NCI-H1105 treated with DMSO at 0.1 percent for 48 hours (cell line): ENCODE data around the gene MARVELD2.
"Not testable (repeated sequence)": the region's sequence is repeated elsewhere in the genome, so short reads cannot be mapped to it uniquely, and the experiment has no call there.

Experiments used
- DNase-seq: peaks from one replicate; lab custom pipeline; 2025; lab: John Stamatoyannopoulos, UW

MARVELD2 gene

DNA sequence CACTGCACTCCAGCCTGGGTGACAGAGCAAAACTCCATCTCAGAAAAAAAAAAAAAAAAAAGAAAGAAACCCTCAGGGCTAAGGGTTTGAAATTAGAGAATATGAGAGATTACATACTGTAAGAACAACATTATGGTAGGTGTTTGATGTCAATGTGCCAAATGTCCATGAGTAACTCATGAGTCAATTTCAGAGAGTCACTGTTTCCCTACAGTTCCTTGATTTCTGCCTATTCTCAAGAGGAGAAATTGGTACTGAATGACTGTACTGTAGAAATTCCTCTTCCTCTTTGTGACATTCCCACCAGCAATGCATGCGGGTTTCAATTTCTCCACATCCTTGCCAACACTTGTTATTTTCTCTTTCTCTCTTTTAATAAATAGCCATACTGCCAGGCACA is 35.2 kb downstream of the MARVELD2 start:
- no peak for DNase-seq

DNA sequence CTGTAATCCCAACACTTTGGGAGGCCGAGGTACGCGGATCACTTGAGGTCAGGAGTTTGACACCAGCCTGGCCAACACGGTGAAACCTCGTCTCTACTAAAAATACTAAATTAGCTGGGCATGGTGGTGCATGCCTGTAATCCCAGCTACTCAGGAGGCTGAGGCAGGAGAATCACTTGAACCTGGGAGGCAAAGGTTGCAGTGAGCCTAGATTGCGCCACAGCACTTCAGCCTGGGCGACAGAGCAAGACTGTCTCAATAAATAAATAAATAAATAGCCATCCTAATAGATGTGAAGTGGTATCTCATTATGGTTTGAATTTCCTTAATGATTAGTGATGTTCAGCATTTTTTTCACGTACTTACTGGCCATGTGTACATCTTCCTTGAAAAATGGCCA is 35.6 kb downstream of the MARVELD2 start:
- not testable (repeated sequence) for DNase-seq

DNA sequence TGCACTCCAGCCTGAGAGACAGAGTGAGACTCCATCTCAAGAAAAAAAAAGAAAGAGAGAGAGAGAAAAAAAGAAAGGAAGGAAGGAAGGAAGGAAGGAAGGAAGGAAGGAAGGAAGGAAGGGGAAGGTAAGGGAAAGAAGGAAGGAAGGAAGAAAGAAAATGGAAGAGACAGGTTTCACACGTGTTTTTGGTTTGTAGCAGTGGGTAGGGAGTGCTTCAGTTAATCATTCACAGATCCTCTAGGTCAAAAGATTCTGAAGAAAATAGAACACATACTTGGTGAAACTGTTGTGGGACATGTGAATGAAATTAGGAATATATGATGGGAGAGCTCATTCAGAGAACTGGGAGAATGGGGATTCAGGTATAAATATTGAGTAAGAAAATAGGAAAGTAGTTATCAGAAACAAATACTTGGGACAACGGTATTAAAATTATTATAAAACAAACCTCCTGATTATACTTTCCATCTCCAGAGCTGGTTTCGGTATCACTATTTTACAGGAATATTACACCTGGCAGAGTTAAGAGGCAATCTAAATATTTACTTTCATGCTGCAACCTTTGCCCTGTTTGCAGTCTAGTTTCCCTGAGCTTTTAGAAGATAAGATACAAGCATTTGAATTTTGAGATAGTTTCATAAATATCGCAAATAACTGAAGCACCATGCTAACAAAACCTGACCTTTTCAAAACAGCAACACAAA is 37.2 kb downstream of the MARVELD2 start:
- DNase-seq: no peak

DNA sequence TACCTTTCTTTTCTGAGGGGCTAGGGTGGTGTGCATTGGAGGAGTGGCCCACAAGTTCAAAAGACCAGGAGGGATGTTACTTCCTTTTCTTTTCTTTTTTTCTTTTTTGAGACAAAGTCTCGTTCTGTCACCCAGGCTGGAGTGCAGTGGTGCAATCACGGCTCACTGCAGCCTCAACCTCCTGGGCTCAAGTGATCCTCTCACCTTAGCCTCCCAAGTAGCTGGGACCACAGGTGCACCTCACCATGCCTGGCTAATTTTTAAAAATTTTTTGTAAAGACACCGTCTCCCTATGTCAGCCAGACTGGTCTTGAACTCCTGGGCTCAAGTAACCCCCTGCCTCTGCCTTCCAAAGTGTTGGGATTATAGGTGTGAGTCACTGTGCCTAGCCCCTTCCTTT is 38.6 kb downstream of the MARVELD2 start:
- DNase-seq: not testable (repeated sequence)

DNA sequence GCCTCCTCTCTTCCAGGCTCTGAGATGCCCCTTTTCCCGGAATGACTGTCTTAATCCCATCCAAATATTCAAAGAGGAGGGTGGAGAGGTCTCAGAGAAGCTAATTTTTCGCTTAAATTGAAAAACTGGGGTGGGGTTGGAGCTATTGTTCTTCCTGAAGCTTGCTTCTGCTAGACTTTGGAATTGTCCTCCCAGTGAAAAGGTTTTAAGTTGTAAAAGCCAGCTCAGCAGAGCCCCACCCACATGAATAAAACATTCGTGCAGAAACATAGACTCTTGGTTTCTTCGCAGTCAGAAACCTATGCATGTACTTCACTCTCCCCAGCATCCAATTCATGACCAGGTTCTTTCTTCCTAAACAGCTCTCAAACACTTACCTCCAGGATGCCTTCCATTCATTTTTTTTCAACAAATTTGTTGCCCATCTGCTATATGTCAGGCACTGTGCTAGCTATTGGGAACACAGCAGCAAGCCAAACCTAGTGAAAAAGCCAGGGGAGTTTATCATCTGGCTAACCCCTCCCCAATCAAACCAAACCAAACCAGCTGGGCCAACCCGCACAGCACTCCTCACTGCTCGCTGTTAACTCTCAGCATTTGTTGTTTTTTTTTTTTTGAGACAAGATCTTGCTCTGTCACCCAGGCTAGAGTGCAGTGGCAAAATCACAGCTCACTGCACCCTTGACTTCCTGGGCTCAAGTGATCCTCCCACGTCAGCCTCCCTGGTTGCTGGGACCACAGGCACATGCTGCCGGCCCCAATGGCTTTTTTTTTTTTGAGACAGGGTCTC is 39.7 kb downstream of the MARVELD2 start:
- no peak for DNase-seq

DNA sequence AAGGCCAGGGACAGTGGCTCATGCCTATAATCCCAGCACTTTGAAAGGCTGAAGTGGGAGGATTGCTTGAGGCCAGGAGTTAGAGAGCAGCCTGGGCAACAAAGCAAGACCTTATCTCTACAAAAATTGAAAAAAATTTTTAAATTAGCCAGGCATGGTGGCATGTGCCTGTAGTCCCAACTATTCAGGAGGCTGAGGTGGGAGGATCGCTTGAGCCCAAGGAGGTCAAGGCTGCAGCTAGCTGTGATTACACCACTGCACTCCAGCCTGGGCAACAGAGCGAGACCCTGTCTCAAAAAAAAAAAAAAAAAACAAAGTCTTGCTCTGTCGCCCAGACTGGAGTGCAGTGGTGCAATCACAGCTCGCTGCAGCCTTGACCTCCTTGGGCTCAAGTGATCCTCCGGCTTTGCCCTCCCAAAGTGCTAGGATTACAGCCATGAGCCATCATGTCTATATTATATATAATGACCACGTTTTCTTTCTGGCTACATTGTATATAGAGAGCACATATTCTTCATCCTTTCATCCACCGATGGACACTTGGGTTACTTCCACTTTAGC is 40.6 kb downstream of the MARVELD2 start:
- not testable (repeated sequence) for DNase-seq

DNA sequence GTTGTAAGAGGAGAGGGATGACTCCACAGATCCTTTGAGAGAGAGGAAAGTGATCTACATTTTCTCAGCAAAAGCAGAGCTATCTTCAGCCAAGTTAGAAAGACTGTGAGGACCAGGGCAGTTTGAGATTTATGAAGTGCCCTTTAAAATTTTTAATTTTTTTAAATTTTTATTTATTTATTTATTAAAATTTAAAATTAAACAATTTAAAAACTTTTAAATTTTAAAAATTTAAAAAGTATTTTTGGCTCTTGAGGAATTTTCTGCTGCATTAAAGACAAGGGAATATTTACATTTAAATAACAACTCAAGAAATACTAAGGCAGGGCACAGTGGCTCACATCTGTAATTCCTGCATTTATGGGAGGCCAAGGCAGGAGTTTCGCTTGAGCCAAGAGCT is 47.3 kb downstream of the MARVELD2 start:
- DNase-seq: no peak

DNA sequence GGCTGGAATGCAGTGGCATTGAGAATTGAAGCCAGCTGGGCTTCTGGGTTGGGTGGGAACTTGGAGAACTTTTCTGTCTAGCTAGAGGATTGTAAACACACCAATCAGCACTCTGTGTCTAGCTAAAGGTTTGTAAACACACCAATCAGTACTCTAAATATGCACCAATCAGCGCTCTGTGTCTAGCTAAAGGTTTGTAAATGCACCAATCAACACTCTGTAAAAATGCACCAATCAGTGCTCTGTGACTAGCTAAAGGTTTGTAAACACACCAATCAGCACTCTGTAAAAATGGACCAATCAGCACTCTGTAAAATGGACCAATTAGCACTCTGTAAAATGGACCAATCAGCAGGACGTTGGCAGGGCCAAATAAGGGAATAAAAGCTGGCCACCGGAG is 51.5 kb downstream of the MARVELD2 start:
- not testable (repeated sequence) for DNase-seq

DNA sequence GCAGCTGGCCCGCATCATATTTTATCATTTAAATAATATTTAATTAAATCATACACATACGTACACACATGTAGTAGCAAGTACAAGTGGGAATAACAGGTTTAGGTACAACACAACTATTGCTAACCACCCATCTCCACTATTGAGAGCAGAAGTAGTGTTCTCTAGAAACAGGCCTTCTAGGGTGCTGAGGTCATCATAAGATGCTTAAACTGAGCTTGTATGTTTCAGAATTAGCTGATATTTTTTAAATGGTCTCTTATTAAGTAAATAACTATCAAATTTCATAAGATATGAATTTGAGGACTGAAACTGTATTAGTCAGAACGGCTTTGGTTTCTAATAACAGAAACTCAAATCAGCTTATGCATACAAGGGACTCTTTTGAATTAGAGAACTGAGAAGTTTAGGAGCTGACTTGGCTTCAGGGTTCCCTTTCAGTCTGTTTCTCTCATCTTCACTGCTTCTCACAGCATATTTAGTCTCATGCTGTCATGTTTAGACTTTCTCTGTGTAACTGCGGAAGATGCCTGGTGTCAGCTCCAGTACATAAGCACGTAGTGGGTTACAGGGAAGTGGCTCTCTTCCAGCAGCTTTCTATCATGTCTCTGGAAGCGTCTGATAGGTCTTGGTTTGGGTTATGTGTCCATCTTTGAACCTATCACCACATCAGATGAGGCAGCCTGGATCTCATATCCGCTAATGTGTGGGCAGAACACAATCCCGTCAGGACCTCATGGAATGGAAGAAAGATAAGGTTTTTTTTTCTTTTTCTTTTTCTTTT is 52.7 kb downstream of the MARVELD2 start:
- no peak for DNase-seq

DNA sequence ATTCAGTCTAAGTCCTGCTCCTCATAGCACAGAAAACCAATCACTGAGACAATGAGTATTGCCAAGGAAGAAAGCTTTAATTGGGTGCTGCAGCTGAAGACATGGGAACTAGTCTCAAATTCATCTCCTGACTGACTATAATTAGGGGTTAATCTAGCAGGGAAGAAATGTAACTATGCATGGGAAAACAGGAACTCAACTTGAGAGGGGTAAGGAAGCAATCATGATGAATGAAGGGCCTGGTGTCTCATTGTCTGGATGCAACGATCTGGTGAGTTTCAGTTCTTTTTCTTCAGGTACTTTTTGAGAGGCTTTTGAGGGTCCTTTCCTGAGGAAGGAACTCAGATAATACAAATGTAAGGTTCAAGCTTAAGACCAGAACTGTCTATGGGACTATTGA is 53.7 kb downstream of the MARVELD2 start:
- DNase-seq: no peak

DNA sequence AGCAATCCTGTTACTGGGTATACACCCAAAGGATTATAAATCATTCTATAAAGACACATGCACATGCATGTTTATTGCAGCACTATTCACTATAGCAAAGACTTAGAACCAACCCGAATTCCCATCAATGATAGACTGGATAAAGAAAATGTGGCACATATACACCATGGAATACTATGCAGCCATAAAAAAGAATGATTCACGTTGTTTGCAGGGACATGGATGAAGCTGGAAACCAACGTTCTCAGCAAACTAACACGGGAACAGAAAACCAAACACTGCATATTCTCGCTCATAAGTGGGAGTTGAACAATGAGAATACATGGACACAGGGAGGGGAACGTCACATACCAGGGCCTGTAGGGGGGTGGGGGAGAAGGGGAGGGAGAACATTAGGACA is 56.6 kb downstream of the MARVELD2 start:
- DNase-seq: not testable (repeated sequence)

DNA sequence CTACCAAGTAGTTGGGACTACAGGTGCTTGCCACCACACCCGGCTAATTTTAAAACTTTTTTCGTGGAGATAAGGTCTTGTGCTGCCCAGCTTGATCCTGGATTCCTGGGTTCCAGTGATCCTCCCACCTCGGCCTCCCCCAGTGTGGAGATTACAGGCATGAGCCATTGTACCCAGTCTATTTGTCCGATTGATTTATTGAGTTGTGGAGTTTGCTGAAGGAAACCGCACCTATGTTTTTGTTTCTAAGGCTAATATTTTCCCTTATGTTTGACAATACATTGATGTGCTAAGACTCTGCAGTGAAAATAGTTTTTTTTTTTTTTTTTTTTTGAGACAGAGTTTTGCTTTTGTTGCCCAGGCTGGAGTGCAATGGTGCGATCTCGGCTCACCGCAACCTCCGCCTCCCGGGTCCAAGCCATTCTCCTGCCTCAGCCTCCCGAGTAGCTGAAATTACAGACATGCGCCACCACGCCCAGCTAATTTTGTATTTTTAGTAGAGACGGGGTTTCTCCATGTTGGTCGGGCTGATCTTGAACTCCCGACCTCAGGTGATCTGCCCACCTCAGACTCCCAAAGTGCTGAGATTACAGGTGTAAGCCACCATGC is 57.7 kb downstream of the MARVELD2 start:
- not testable (repeated sequence) for DNase-seq

DNA sequence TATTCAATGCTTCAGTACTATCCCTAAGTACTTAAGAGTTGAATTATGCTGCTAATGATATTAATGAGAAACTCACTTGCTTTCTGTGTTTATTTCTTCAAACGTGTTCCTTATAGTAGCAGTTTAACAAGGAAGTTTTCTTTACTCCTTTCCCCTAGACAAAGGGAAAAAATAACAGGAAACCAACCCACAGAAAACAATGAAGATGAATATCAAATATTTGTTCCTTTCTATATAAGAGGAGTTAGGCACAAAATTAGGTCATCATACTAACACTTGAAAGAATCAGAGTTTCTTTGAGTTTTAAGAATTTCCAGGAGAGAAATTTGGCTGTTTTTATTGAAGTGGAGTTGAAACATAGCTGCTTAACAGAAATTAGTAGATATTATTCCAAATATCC is 62.3 kb downstream of the MARVELD2 start:
- no peak for DNase-seq

DNA sequence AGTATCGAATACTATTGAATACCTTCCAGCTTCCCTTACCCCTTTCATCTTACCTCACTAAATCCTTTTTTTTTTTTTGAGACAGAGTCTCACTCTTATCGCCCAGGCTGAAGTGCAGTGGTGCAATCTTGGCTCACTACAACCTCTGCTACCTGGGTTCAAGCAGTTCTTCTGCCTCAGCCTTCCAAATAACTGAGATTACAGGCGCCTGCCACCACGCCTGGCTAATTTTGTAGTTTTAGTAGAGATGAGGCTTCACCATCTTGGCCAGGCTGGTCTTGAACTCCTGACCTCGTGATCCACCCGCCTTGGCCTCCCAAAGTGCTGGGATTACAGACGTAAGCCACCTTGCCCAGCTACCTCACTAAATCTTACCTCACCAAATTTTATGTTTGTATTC is 63.4 kb downstream of the MARVELD2 start:
- not testable (repeated sequence) for DNase-seq

DNA sequence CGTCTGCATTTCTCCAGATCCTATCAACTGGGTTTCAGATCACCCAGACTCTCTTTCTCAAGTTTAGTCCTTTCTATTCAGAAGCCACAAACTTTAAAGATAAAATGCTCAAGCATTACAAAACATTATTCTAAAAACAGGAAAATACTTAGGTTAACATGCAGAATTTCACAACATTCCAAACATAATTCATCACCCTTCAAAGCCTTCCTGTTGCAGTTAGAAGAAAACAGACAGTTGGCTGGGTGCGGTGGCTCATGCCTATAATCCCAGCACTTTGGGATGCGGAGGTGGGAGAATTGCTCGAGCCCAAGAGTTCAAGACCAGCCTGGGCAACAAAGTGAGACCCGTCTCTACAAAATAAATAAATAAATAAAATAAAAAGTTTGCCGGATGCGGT is 70.0 kb downstream of the MARVELD2 start:
- DNase-seq: no peak

DNA sequence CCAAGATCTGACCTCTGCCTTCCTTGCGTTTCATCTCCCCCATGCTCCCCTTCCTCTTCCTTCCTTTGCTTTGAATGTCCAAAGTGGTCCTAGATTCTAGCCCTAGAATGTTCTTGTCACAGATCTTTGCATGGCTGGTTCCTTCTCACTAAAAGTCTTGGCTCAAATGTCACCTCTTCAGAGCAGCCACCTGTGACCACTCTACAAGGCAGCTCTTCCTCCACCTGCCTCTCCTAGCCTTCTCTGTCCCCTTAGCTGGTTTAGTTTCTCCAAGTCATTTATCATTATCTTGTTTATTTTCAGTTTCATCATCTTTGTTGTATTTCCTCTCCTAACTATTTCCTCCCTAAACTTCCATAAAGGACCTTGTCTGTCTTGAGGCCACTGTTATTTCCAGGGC is 70.6 kb downstream of the MARVELD2 start:
- DNase-seq: no peak

DNA sequence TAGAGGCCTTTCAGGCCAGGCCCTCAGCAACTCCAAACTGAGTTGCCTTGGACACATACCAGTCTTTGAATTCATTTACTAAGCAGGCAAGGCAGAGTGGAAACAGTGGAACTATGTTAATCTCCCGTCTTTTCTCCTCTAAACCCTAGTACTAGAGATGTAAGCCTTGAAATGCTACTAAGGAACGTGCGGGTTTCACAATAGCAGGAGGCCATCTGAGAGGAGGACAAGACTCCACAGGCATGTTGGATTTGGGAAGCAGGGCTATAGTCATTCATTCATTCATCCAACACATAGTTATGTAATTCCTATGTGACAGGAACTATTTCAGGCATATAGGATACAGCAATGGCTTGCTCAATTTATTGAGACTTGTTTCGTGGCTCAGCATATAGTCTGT is 74.3 kb downstream of the MARVELD2 start:
- DNase-seq: no peak

DNA sequence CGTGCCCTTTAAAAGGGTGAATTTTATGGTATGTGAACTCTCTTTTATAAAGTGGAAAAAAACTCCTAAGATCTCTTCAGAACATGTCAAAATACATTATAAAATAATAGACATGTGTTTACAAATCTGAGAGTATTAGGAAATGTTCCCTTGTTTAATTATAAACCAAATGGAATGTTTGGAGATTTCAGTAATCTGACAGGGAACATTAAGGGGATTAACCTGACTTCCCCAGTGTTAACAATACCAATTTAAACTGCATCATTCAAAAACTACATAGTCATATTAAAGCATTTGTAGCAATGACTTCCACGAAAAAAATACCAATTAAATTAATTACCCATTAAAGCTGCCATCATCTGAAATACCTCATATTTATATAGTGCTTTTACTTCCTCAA is 76.1 kb downstream of the MARVELD2 start:
- DNase-seq: no peak

DNA sequence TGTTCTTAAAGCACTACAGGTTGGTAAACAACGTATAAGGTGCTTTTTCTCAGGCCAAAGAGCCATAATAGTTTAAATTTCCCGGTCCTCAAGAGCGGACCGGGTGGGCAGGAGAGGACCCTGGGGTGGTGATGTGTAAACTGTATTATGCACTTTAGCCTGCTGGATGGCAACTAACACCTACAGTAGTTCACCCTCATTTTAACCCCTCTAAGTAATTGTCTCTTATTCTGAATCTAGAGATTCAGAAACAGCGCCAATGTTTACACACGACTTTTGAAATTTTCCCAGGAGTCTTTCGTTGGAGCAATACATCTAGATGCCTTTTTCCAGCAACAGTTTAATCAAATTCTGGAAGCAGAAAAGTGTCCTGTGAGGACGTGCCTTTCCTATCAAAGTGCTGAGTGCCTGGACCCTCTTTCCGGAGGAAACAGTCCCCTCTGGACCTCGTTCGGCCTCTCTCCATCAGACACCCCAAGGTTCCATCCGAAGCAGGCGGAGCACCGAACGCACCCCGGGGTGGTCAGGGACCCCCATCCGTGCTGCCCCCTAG is 77.0 kb downstream of the MARVELD2 start:
- DNase-seq: peak; percentile 35

DNA sequence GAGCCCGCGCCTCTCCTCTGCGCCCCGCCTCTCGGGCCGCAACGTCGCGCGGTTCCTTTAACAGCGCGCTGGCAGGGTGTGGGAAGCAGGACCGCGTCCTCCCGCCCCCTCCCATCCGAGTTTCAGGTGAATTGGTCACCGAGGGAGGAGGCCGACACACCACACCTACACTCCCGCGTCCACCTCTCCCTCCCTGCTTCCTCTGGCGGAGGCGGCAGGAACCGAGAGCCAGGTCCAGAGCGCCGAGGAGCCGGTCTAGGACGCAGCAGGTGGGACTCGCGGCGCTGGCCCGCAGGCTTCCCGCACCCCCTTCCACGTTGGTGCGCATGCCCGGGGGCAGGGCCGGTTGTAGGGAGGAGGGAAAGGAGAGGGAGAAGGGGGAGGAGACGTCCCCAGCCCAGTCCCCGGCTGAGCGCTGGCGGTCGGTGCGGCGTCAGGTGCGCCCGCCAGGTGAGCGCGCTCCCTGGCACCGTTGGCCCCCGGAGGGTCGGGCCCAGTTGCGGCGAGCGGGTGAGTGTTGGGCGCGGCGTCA is 77.5 kb downstream of the MARVELD2 start, which contains the start of gene OCLN:
OCLN (plus strand) TSS at position 400 of the 532 bp plus-strand sequence. CDS start 11,455 bp downstream, outside the sequence.
- DNase-seq: peak; percentile 70

DNA sequence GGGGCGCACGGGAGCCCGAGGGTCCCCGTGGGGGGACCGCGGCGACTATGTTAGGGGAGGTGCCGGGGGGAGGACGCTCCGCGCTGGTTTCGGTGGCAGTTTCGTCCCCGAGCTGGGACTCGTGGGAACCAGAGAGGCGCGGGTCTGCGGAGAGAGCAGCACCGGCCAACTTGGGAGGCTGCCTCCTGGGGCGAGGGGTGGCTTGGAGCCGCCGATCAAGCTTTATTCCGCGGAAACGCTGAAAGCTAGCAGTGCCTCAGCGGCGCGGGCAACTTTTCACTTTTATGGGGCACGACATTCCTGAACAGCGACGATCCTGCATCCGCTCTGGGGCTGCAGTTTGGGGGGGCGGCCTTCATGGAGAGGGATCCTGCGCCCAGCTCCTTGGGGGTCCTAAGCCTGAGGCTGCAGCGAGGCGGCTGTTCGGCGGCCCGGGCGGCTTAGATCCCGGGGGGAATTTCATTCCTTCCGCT is 78.0 kb downstream of the MARVELD2 start:
- DNase-seq: peak; percentile 44
